Esophagus squamous epithelium (tissue), 4 donors: ENCODE data around the gene ZNF862.

Experiments used
- CTCF ChIP-seq, 6 experiments: fragments of 450-650 bp in 4 of 6; fragments of 200-600 bp in 2 of 6; sonication (generic) in 2 of 6; IDR thresholded peaks; one replicate each; pipeline ENCODE4 v1.5.1; 2016 to 2019; ENCODE audit warnings: antibody characterized with exemption in 6 of 6, mild to moderate bottlenecking in 4 of 6, moderate library complexity in 4 of 6
- POLR2A ChIP-seq, 4 donors: fragments of 450-650 bp; IDR thresholded peaks; one replicate each; pipeline ENCODE4 v1.6.1; 2017; ENCODE audit warnings: antibody characterized with exemption in 4 of 4, mild to moderate bottlenecking in 4 of 4, moderate library complexity in 3 of 4

GRCh38 chr7:149850716-149851115 is 12.5 kb downstream of the ZNF862 start:
- TF ChIP-seq POLR2A (IDR thresholded peaks at IDR 0.05) (no peak), CTCF (IDR thresholded peaks at IDR 0.05) (no peak)
